ENCODE results near the gene KREMEN1.
A peak's percentile ranks its signal among the peaks of the same experiment; 100 is the strongest.

Gene KREMEN1

GRCh38 chr22:29152045-29152953 lies 79.5 kb downstream of the KREMEN1 start:
- DNase-seq (ENCODE audit: low spot score) = no peak

GRCh38 chr22:29152954-29153719 lies 80.3 kb downstream of the KREMEN1 start:
- no peak for DNase-seq (ENCODE audit: low spot score)

- DNase-seq (ENCODE audit: low spot score) = peak; percentile 70
Observed at GRCh38 chr22:29154364-29155048, 81.7 kb downstream of the KREMEN1 start.

DNA sequence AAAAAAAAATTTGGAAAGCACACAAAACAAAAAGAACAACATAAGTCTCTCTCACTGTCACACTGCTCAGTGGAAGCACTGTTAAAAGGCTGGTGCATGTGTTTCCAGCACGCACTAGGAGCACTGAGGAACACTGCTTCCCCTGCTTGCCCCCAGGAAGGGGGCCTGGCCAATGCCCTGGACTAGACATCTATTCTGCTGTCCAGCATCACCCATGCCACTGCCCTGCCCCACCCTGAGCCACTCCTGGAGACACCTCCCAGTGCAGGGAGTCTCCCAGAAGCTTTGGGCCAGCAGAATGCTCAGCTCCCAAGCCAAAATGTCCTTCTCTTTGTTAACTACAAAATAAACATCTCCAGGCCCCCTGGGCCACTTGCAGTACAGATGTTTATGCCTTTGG lies 83.1 kb downstream of the KREMEN1 start:
- no peak for DNase-seq (ENCODE audit: low spot score)

DNA sequence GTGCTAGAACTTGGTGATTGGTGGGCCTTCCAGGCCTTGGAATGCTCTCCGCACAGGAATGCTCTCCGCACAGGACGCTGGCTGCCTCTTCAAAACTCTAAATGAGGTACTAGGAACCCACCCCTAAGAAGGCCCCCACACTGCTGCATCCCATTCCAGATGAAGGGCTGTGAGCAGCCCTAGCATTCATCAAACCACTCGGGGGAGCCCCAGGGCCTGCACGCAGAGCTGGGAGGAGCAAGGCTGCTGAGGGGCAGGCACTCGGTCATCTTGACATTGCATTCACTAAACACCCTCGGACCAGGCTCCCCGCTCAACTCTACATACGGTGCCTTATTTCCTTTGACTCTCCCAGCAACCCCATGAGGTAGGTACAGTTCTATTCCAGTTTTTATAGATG lies 83.7 kb downstream of the KREMEN1 start:
- no peak for DNase-seq (ENCODE audit: low spot score)

DNA sequence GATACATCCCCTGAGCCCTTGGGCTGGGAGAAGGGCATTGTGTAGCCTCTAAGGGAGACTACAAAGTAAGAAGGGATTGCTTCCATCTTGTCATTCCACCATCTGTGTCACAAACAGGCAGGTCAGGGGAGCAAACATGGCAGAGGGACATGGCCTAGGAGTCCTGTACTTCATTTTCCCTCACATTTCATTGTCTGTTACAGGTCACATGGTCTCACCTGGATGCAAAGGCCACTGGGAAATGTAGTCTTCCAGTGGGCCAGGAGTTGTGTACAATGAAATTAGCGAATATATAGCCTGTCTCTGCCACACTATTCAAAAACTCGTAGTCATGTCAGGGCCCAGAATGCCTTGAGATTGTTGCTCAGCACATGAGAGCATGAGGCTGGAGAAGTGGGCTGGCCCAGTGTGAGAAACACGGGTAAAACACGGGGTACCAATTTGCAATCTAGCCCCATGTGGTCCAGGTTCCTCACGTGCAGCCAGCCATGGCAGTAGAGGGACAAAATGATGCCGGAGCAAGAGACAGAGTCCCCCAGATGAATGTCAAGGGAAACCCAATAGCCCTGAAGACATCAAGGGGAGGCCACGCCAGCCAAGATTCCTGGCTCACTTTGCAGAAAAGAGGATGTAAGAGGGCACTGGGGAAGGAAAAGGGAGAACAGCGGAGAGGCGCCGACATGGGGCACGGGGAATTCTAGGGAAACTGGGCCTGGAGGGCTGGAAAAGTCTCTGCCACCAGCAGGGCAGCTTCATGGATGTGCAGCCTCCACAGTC lies 85.1 kb downstream of the KREMEN1 start:
- DNase-seq (ENCODE audit: low spot score) = no peak

- DNase-seq (ENCODE audit: low spot score) = no peak
Observed at GRCh38 chr22:29158546-29158945, 85.7 kb downstream of the KREMEN1 start.

GRCh38 chr22:29163808-29164207 lies 91.0 kb downstream of the KREMEN1 start:
- no peak for DNase-seq (ENCODE audit: low spot score)

- DNase-seq (ENCODE audit: low spot score) = no peak
Observed at GRCh38 chr22:29165321-29166060, 92.7 kb downstream of the KREMEN1 start.

- no peak for DNase-seq (ENCODE audit: low spot score)
Observed at GRCh38 chr22:29166180-29166579, 93.3 kb downstream of the KREMEN1 start.

DNA sequence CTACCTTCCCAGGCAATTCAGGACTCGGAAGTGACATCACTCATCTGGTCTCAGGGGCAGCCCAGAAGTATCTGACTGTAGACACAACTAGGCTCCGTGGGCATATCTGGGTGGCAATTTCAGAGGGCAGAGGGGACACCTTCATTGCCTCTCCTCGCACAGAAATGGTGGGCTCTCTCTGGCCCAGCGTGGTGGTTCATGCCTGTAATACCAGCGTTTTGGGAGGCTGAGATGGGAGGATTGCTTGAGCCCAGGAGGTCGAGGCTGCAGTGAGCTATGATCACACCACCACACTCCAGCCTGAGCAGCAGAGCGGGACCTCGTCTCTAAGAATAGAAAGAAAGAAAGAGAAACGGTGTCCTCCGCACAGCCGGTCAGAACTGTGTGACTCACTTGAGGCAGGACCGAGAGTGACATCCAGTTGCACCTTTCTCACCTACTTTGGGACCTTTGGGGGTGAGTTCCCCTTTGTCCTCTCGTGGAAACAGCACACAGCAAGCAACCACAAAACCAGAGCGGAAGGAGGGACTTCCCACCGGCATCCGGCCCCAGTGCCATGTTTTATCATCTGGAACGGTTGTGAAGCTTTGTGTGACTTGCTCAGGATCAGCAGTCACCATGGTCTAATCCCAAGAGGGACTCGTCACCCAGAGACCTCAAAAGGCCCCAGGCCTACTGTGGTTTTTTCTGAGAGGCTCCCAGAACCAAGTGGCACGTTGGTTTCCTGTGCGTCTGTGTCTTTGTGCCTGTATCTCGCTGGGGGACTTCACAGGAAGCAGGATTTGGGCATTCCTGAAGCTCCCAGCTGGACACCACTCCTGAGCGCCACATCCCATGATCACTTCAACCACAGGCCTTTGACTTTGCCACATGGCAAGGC lies 94.4 kb downstream of the KREMEN1 start:
- no peak for DNase-seq (ENCODE audit: low spot score)

DNA sequence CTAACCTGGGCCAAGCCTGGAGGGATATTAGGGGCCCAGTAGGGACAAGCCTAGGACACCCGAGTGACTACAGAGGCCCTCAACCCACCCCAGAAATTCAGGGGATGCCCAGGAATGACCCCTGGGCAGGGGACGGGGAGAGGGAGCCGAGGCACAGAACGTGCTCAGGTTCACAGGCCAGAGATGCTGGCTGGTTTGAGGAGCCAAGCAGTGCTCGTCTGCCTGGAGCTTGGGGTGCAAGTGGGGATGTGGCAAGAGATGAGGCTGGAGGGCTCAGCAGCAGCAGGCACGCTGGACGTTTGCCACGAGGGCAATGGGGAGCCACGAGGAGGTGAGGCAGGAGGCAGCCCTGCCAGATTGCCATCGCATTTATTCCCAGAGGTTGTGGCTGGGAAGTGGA lies 98.9 kb downstream of the KREMEN1 start:
- DNase-seq (ENCODE audit: low spot score) = no peak

GRCh38 chr22:29172216-29172615 lies 99.4 kb downstream of the KREMEN1 start:
- DNase-seq (ENCODE audit: low spot score) = no peak

DNA sequence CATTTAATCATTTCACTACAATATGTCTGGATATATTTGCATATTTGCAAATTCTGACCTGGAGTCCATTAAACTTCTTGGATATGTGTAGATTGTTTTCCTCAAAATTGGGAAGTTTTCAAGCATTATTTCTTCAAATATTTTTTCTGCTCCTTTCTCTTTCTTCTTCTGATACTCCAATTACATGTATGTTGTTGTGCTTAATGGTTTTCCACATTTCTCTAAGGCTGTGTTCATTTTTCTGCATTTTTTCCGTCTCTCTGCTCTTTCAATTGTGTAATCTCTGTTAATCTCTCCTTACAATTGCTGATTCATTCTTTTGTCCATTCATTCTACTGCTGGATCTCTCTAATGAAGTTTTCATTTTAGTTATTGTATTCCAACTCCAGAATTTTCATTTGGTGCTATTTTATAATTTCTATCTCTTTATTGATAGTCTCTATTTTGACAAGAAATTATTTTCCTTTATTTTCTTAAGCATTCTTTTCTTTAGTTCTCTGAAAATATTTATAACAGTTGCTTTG lies 102.5 kb downstream of the KREMEN1 start:
- no peak for DNase-seq (ENCODE audit: low spot score)

GRCh38 chr22:29183971-29184848 lies 111.4 kb downstream of the KREMEN1 start:
- DNase-seq (ENCODE audit: low spot score) = no peak

DNA sequence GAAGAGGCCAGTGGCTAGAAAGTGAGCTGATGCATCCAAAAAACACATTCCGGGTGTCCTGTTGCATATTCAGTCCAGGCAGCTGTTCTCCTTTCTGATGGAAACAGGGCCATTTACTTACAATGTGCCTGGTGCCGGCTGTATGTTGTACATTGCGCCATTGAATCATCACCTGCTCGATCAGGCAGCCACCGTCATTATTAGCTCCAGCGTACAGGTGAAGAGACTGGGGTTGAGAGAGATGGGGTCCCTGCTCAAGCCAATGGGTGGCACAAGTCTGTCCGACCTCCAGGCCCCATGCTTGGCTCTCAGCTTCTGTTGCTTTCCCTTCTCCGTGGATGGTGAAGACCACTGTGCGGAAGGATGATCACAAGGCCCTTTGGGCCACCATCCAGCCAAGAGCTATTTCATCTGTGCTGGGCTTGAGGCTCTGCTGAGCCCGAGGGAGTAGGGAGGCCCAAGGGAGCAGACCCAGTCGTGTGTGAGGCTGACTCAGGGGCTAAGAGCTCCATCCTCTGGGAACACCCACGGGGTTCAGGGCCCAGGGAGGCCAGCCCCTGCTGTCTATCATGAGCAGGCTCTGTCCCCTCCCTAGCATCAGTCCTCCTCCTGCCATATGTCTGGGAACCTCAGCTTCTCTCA lies 112.1 kb downstream of the KREMEN1 start:
- DNase-seq (ENCODE audit: low spot score) = no peak

GRCh38 chr22:29186302-29186701 lies 113.5 kb downstream of the KREMEN1 start:
- no peak for DNase-seq (ENCODE audit: low spot score)

- DNase-seq (ENCODE audit: low spot score) = no peak
Observed at GRCh38 chr22:29187831-29188230, 115.0 kb downstream of the KREMEN1 start.
